ENCODE measurements around the gene CXCR4.

DNA sequence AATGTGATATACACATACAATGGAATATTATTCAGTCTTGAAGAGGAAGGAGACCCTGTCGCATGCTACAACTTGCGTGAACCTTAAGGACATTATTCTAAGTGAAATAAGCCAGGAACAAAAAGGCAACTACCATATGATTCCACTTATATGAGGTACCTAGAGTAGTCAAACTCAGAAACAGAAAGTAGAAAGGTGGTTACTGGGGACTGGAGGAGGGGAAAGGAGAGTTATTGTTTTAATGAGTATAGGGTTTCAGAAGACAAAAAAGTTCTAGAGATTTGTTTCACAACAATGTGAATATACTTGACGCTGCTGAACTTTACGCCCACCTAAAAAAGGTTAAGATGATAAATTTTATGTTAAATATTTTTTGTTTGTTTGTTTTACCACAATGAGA, 47.0 kb downstream of the CXCR4 start:
- TF ChIP-seq EZH2 (IDR thresholded peaks at IDR 0.05; ENCODE audit: insufficient read depth, poor library complexity, severe bottlenecking) (no peak), EZH2phosphoT487 (IDR thresholded peaks at IDR 0.05; ENCODE audit: insufficient read depth, low read depth) (no peak)
